Naive B cell (primary cell): ENCODE results near the gene ERVK3-1. TPM values are rescaled to one million over a fixed set of nuclear protein-coding genes. Genes with fewer than 3 reads are reported as not detected.
"Not testable (repeated sequence)": the region's sequence is repeated elsewhere in the genome, so short reads cannot be mapped to it uniquely, and the experiment has no call there.

ENCODE experiments used
- ATAC-seq, 2 donors: fragments of 150-1000 bp; cut with Tn5 transposase; 2 replicates each; pipeline ENCODE4 v1.10.0; 2021; ENCODE audit warnings: low read depth in 2 of 2, mild to moderate bottlenecking in 2 of 2, moderate library complexity in 2 of 2
- DNase-seq: peaks from one replicate; pipeline ENCODE4 v3.0.0; 2022
- H3K27ac Mint-ChIP-seq, 6 donors: one replicate each; pipeline ENCODE4 v1.8.0; 2020 to 2022; ENCODE audit warnings: mild to moderate bottlenecking in 6 of 6, mixed read lengths in 6 of 6, moderate library complexity in 5 of 6, inconsistent platforms in 2 of 6
- H3K27me3 Mint-ChIP-seq, 3 donors: one replicate each; pipeline ENCODE4 v1.8.0; 2021 to 2022; ENCODE audit warnings: mixed read lengths in 3 of 3, mild to moderate bottlenecking in 1 of 3
- H3K36me3 Mint-ChIP-seq, 2 donors: one replicate each; pipeline ENCODE4 v1.8.0; 2020 to 2022; ENCODE audit warnings: mixed read lengths in 2 of 2, inconsistent platforms in 1 of 2, mild to moderate bottlenecking in 1 of 2
- H3K4me1 Mint-ChIP-seq, 3 donors: one replicate each; pipeline ENCODE4 v1.8.0; 2020 to 2022; ENCODE audit warnings: mixed read lengths in 3 of 3, inconsistent platforms in 1 of 3, mild to moderate bottlenecking in 1 of 3, moderate library complexity in 1 of 3
- H3K4me3 Mint-ChIP-seq, 8 donors: one replicate each; pipeline ENCODE4 v1.8.0; 2020 to 2022; ENCODE audit warnings: mild to moderate bottlenecking in 8 of 8, mixed read lengths in 8 of 8, moderate library complexity in 8 of 8, inconsistent platforms in 2 of 8
- H3K9me3 Mint-ChIP-seq, 7 donors: one replicate each; pipeline ENCODE4 v1.8.0; 2020 to 2022; ENCODE audit warnings: mixed read lengths in 7 of 7, mild to moderate bottlenecking in 5 of 7, inconsistent platforms in 2 of 7, moderate library complexity in 1 of 7
- polyA plus RNA-seq, 6 donors: library from polyadenylated mRNA; unstranded; fragments of 300-500 nt; fragmentation: Illumina TruSeq; gene quantifications; one replicate each; pipeline ENCODE4 v1.2.3, GENCODE V29; 2021; ENCODE audit warnings: low read depth in 6 of 6

ERVK3-1 gene
- 10 to 100 TPM; 47.2 to 88.7 (median 74.6) TPM for polyA plus RNA-seq

- H3K27ac Mint-ChIP-seq: peak within 1 kb of the TSS; percentile 99 to 100 (median 99)
Observed at GRCh38 chr19:58305065-58305931, at the start of gene ERVK3-1. ERVK3-1 (plus strand) TSS chr19:58305377; CDS start chr19:58312169, 6,792 bp downstream.

GRCh38 chr19:58258259-58258658, 46.9 kb upstream of the ERVK3-1 start:
- not testable (repeated sequence) for DNase-seq, H3K27me3 Mint-ChIP-seq, ATAC-seq, H3K4me1 Mint-ChIP-seq
- Mint-ChIP-seq H3K4me3 (peak overlapping the region in 2 of 8 donors; percentile 24 to 70), H3K27ac (peak overlapping the region in 1 of 6 donors; percentile 89), H3K9me3 (peaks cover 9 to 96% (median 79%) of the 10 kb centered on the region in 7 donors), H3K36me3 (peaks cover 58 to 63% of the 10 kb centered on the region in 2 donors)

More at GRCh38 chr19:58305065-58305931, at the start of gene ERVK3-1:
- H3K27me3 Mint-ChIP-seq: no peaks in the 10 kb centered on the region
- DNase-seq (peak; percentile 96), ATAC-seq (peak; percentile 91 to 92)
- H3K4me1 Mint-ChIP-seq: peaks cover 34 to 47% (median 39%) of the 10 kb centered on the region in 3 donors
- H3K9me3 Mint-ChIP-seq: no peaks in the 10 kb centered on the region
- H3K36me3 Mint-ChIP-seq: peaks cover 9 to 18% of the 10 kb centered on the region in 2 donors
- peak within 1 kb of the TSS; percentile 93 to 100 (median 98) for H3K4me3 Mint-ChIP-seq

GRCh38 chr19:58261600-58261967, 43.6 kb upstream of the ERVK3-1 start:
- no peak for DNase-seq
- Mint-ChIP-seq H3K27me3 (no peaks in the 10 kb centered on the region), H3K9me3 (peaks cover 9 to 97% (median 65%) of the 10 kb centered on the region in 7 donors), H3K4me3 (no peak overlapping the region), H3K36me3 (peaks cover 34 to 45% of the 10 kb centered on the region in 2 donors), H3K4me1 (peaks cover 0 to 4% (median 0%) of the 10 kb centered on the region in 3 donors), H3K27ac (no peak overlapping the region)
- ATAC-seq: no peak

GRCh38 chr19:58261968-58262921, 42.9 kb upstream of the ERVK3-1 start:
- peaks cover 8 to 97% (median 67%) of the 10 kb centered on the region in 7 donors for H3K9me3 Mint-ChIP-seq
- H3K27me3 Mint-ChIP-seq: no peaks in the 10 kb centered on the region
- DNase-seq: no peak
- H3K4me1 Mint-ChIP-seq: peaks cover 0 to 4% (median 0%) of the 10 kb centered on the region in 3 donors
- peaks cover 29 to 41% of the 10 kb centered on the region in 2 donors for H3K36me3 Mint-ChIP-seq
- peak overlapping the region in 2 of 6 donors; percentile 49 to 76 for H3K27ac Mint-ChIP-seq
- no peak for ATAC-seq
- no peak overlapping the region for H3K4me3 Mint-ChIP-seq

GRCh38 chr19:58262922-58263296, 42.3 kb upstream of the ERVK3-1 start:
- Mint-ChIP-seq H3K4me3 (peak overlapping the region in 1 of 8 donors; percentile 20), H3K9me3 (peaks cover 2 to 97% (median 64%) of the 10 kb centered on the region in 7 donors), H3K36me3 (peaks cover 23 to 35% of the 10 kb centered on the region in 2 donors), H3K27ac (peak overlapping the region in 2 of 6 donors; percentile 61 to 76), H3K4me1 (peaks cover 0 to under 1% (median 0%) of the 10 kb centered on the region in 3 donors), H3K27me3 (no peaks in the 10 kb centered on the region)
- no peak for DNase-seq
- ATAC-seq: no peak

- no peak for ATAC-seq
Observed at GRCh38 chr19:58265100-58265499, 40.1 kb upstream of the ERVK3-1 start.

GRCh38 chr19:58268344-58268743, 36.8 kb upstream of the ERVK3-1 start:
- no peak for ATAC-seq
- Mint-ChIP-seq H3K27me3 (no peaks in the 10 kb centered on the region), H3K4me1 (no peaks in the 10 kb centered on the region), H3K9me3 (peaks cover 0 to 86% (median 41%) of the 10 kb centered on the region in 7 donors), H3K27ac (no peak overlapping the region), H3K36me3 (peaks cover 4 to 30% of the 10 kb centered on the region in 2 donors), H3K4me3 (no peak overlapping the region)
- no peak for DNase-seq

More at GRCh38 chr19:58265100-58265499, 40.1 kb upstream of the ERVK3-1 start:
- Mint-ChIP-seq H3K4me1 (no peaks in the 10 kb centered on the region), H3K36me3 (peaks cover 11 to 27% of the 10 kb centered on the region in 2 donors), H3K4me3 (peak overlapping the region in 1 of 8 donors; percentile 16), H3K9me3 (peaks cover 0 to 94% (median 50%) of the 10 kb centered on the region in 7 donors), H3K27me3 (no peaks in the 10 kb centered on the region), H3K27ac (no peak overlapping the region)
- DNase-seq: no peak

- Mint-ChIP-seq H3K36me3 (peaks cover 11 to 38% of the 10 kb centered on the region in 2 donors), H3K9me3 (peaks cover 0 to 35% (median 14%) of the 10 kb centered on the region in 7 donors), H3K4me3 (peak overlapping the region in 1 of 8 donors; percentile 71), H3K4me1 (peaks cover 11 to 26% (median 16%) of the 10 kb centered on the region in 3 donors), H3K27ac (no peak overlapping the region), H3K27me3 (no peaks in the 10 kb centered on the region)
- no peak for DNase-seq
- no peak for ATAC-seq
Observed at GRCh38 chr19:58274771-58275201, 30.4 kb upstream of the ERVK3-1 start.

- Mint-ChIP-seq H3K36me3 (peaks cover 8 to 30% of the 10 kb centered on the region in 2 donors), H3K4me1 (peaks cover 17 to 34% (median 24%) of the 10 kb centered on the region in 3 donors), H3K4me3 (no peak overlapping the region), H3K9me3 (peaks cover 0 to 30% (median 10%) of the 10 kb centered on the region in 7 donors), H3K27ac (peak overlapping the region in 1 of 6 donors; percentile 62), H3K27me3 (no peaks in the 10 kb centered on the region)
- no peak for DNase-seq
- no peak for ATAC-seq
Observed at GRCh38 chr19:58275564-58275963, 29.6 kb upstream of the ERVK3-1 start.

GRCh38 chr19:58277197-58277596, 28.0 kb upstream of the ERVK3-1 start:
- DNase-seq (no peak), ATAC-seq (no peak)
- Mint-ChIP-seq H3K36me3 (peaks cover 8 to 16% of the 10 kb centered on the region in 2 donors), H3K4me1 (peaks cover 27 to 42% (median 35%) of the 10 kb centered on the region in 3 donors), H3K9me3 (peaks cover 0 to 14% (median 2%) of the 10 kb centered on the region in 7 donors), H3K4me3 (peak overlapping the region; percentile 60 to 98 (median 91)), H3K27me3 (no peaks in the 10 kb centered on the region), H3K27ac (peak overlapping the region in 2 of 6 donors; percentile 62 to 73)

- DNase-seq (no peak), ATAC-seq (peak in 1 of 2 donors; percentile 3)
- Mint-ChIP-seq H3K9me3 (peaks cover 0 to 11% (median 2%) of the 10 kb centered on the region in 7 donors), H3K4me1 (peaks cover 32 to 42% (median 35%) of the 10 kb centered on the region in 3 donors), H3K4me3 (peak overlapping the region; percentile 83 to 98 (median 96)), H3K27me3 (no peaks in the 10 kb centered on the region), H3K27ac (peak overlapping the region; percentile 6 to 97 (median 94)), H3K36me3 (peaks cover 8 to 16% of the 10 kb centered on the region in 2 donors)
Observed at GRCh38 chr19:58277748-58278540, 27.2 kb upstream of the ERVK3-1 start.

- Mint-ChIP-seq H3K36me3 (peaks cover 8 to 16% of the 10 kb centered on the region in 2 donors), H3K27me3 (no peaks in the 10 kb centered on the region), H3K4me3 (peak within 1 kb of the TSS; percentile 83 to 98 (median 96)), H3K27ac (peak within 1 kb of the TSS; percentile 63 to 97 (median 94)), H3K9me3 (peaks cover 0 to 8% (median 2%) of the 10 kb centered on the region in 7 donors), H3K4me1 (peaks cover 33 to 42% (median 35%) of the 10 kb centered on the region in 3 donors)
- ATAC-seq (peak; percentile 96 to 97), DNase-seq (peak; percentile 96)
Observed at GRCh38 chr19:58278541-58279041, 26.6 kb upstream of the ERVK3-1 start, which contains the start of gene ZNF8. ZNF8 (plus strand) TSS chr19:58278955; CDS start chr19:58279082, 127 bp downstream.
